Brain microvascular endothelial cell (primary cell): ENCODE data around the gene KLHL26.

Experiments used
- DNase-seq: peaks from one replicate; pipeline ENCODE4 v3.0.0-alpha.2; 2020
- H3K27ac ChIP-seq: fragments of 250-450 bp; sonication (Bioruptor Pico); 2 replicates; pipeline ENCODE4 v1.5.1; 2020; ENCODE audit warnings: mild to moderate bottlenecking, moderate library complexity
- H3K27me3 ChIP-seq: fragments of 250-450 bp; sonication (Bioruptor Pico); replicated peaks from 2 replicates; pipeline ENCODE4 v1.5.1; 2020; ENCODE audit warnings: mild to moderate bottlenecking
- H3K36me3 ChIP-seq: fragments of 250-450 bp; sonication (Bioruptor Pico); replicated peaks from 2 replicates; pipeline ENCODE4 v1.5.1; 2020; ENCODE audit warnings: mild to moderate bottlenecking
- H3K4me3 ChIP-seq: 2 replicates; pipeline ENCODE4 v1.5.1; 2011; ENCODE audit warnings: low read depth, mild to moderate bottlenecking, control low read depth, low read length, moderate library complexity
- CTCF ChIP-seq: IDR thresholded peaks from 2 replicates; pipeline ENCODE4 v1.5.1; 2011; ENCODE audit warnings: low read depth, mild to moderate bottlenecking, moderate library complexity, low read length, control low read depth, inconsistent platforms; ENCODE audit errors: missing control alignments
- in situ Hi-C: cut with HindIII; loops from 2 replicates; pipeline ENCODE4 v1.10.0; 2017; ENCODE audit warnings: low sequenced_read_pairs, low pct_ligation_motif_present

Gene KLHL26

DNA sequence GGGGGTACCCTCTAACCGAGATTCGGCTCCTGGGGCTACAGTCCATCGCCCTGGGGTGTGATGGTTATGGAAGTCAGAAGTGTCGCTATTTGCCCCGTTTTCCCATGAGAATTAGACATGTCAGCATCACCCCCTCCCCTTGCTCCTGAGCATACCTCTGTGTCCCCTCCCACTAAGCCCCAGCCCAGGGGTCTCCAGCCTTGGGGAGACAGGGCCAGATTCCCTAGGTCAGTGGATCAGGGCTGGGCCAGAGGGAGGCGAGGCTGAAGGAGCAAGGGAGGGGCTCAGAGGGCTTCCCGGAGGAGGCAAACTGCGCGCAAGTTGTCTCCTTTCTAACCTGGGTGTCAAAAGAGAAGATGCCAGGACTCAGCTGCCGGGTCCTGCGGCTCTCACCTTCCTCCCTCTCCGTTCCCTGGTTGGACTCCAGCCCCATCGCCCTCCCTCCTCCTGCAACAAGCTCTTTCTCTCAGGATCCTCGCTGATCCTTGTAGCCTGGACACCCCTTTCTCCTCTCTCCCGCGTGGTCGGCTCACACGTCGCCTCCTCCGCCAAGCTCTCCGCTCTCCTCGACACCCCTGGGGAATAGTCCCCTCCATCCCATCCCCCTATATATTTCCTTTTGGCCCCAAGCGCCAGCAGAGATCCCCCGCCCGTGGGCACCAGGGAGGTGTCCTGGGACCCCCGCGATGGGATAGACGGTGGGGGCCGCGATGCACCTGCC, 24.6 kb upstream of the KLHL26 start:
- Histone ChIP-seq H3K27ac (no peak overlapping the region), H3K4me3 (peak overlapping the region; percentile 30), H3K36me3 (no peaks in the 10 kb centered on the region), H3K27me3 (peaks cover 79% of the 10 kb centered on the region)
- in situ Hi-C loops, result no loop called here
- no peak for TF ChIP-seq CTCF
- DNase-seq, result no peak

DNA sequence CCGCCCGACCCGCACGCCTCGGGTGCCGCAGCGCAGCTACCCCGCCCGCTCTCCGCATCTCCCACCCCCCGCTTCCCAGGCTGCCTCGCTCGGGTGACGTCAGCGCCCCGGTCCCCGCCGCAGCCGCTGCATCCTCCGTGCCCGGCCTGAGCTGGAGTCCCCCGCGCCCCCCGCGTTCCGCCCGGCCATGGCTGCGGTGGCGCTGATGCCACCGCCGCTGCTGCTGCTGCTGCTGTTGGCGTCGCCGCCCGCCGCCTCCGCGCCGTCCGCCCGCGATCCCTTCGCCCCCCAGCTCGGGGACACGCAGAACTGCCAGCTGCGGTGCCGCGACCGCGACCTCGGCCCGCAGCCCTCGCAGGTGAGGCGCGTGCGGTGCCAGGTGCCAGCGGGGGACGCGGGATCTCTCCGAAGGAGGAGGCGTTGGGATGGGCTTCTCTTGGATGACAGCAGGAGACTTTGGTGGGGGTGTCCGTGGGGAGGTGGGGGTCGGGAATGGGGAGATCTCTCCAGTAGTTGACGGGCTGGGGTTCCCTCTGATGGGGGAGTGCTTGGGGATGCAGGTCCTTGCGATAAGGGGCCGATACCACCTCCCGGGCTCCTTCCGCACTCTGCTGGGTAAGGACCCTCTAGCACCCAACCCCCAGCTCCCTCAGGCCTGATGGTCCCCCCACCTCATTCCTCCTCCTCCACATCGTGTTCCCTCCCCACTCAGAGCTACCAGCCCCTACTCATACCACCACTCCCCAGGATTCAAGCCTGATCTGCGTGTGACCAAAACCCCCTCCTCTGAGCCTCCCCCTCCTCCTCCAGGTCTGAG, 23.8 kb upstream of the KLHL26 start, which contains the start of gene TMEM59L:
Gene TMEM59L (plus strand): TSS at position 99 of the 817 bp plus-strand sequence. CDS start 89 bp downstream, at position 188.
- Histone ChIP-seq H3K27me3 (peaks cover 71% of the 10 kb centered on the region), H3K4me3 (peak within 1 kb of the TSS; percentile 30)

GRCh38 chr19:18613589-18614234, 23.1 kb upstream of the KLHL26 start:
- in situ Hi-C loops, result no loop called here
- no peak for DNase-seq
- TF ChIP-seq CTCF, result no peak
- Histone ChIP-seq H3K36me3 (no peaks in the 10 kb centered on the region), H3K27me3 (peaks cover 64% of the 10 kb centered on the region), H3K4me3 (no peak overlapping the region), H3K27ac (no peak overlapping the region)

More for the DNA sequence above, 23.8 kb upstream of the KLHL26 start, which contains the start of gene TMEM59L:
- no peaks in the 10 kb centered on the region for H3K36me3 ChIP-seq
- H3K27ac ChIP-seq, result no peak within 1 kb of the TSS
- in situ Hi-C loops, result no loop called here
- no peak for TF ChIP-seq CTCF
- DNase-seq, result no peak

DNA sequence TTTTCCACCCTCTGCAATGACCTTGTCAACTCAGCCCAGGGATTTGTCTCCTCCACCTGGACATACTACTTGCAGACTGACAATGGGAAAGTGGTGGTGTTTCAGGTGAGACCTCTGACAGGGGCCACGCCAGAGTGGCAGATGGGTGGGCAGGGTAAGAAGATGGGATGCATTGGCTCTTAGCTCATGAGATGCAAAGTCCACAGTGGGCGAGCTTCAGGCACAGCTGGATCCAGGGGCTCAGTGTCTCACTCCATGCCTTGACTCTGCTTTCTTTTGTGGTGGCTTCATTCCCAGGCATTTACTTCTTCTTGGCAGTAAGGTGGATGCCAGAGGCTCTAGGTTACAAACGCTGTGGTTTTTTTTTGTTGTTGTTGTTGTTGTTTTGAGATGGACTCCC, 20.8 kb upstream of the KLHL26 start:
- Histone ChIP-seq H3K27ac (no peak overlapping the region), H3K27me3 (peaks cover 41% of the 10 kb centered on the region), H3K36me3 (no peaks in the 10 kb centered on the region), H3K4me3 (no peak overlapping the region)
- in situ Hi-C loops, result no loop called here
- no peak for DNase-seq
- TF ChIP-seq CTCF, result no peak

DNA sequence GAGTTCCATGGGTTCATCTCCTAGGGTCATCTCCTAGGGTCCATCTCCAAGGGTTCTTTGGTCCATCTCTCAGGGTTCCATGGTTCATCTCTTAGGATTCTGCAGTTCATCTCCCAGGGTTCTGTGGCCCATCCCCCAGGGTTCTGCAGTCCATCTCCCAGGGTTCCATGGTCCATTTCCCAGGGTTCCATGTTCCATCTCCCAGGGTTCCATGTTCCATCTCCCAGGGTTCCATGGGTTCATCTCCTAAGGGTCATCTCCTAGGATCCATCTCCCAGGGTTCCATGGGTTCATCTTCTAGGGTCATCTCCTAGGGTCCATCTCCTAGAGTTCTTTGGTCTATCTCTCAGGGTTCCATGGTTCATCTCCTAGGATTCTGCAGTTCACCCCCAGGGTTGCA, 19.3 kb upstream of the KLHL26 start:
- Histone ChIP-seq H3K4me3 (no peak overlapping the region), H3K27me3 (peaks cover 27% of the 10 kb centered on the region), H3K36me3 (no peaks in the 10 kb centered on the region), H3K27ac (no peak overlapping the region)
- DNase-seq, result no peak
- no peak for TF ChIP-seq CTCF
- in situ Hi-C loops, result no loop called here
